Stimulated activated CD4-positive, alpha-beta T cell treated with anti-CD3 and anti-CD28 coated beads, Interleukin-4, amount 100 ng/mL, for 48 hours (primary cell): ENCODE data around the gene TPST2.

Source experiments
- DNase-seq, 2 donors: peaks; one replicate each; pipeline ENCODE4 v3.0.0-alpha.2; 2020; ENCODE audit warnings: low read depth in 2 of 2

TPST2 gene

GRCh38 chr22:26496456-26496855, 93.5 kb downstream of the TPST2 start:
- no peak for DNase-seq

DNA sequence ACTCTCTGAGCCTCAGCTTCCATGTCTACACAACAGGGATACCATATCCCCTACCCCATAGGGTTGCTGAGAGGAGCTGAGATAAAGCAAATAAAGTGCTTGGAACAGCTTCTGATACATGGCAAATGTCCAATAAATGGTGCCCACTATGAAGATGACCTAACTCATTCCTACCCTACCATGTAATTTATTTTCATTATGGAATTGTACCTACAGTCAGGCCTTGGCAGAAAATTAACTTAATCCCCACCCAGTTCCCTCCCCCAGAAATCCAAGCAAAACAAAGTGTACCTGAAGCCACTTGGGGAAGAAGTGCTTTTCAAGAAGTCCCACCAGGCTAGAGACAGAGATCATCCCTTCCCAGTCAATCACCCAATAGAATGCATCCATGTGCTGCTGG, 95.4 kb downstream of the TPST2 start:
- DNase-seq = no peak

GRCh38 chr22:26492220-26492619, 97.7 kb downstream of the TPST2 start:
- no peak for DNase-seq

DNA sequence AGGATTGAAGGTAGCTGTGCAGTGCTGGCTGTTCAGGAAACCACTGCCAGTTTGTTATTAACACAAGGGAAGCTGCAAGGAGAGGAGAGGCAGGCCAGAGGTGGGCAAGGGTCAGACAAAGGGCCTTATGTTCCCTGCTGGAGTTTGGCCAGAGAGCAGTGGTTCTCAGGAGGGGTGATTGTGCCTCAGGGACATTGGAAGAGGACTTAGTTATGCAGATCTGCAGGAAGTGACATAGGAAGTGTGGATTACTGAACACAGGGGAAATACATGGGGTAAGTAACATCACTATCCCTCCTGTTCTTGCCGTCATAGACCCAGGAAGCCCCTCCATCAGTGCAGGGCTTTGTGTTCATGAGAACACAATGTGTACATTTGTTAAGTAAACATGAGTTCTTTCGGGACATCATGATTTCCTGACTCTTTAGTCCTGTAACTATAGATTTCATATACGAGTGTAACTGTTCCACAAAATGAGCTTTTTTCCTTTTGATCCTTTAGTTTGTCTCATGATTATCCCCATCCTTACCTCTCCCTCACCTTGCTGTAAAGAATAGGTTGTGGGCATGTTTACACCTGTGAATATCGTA, 100.4 kb downstream of the TPST2 start:
- no peak for DNase-seq

GRCh38 chr22:26487996-26488395, 101.9 kb downstream of the TPST2 start:
- DNase-seq = no peak

- no peak for DNase-seq
These were observed 103.5 kb downstream of the TPST2 start for GRCh38 chr22:26486394-26486793.

- no peak for DNase-seq
These were observed 104.0 kb downstream of the TPST2 start for GRCh38 chr22:26485806-26486390.

- DNase-seq = no peak
These were observed 104.9 kb downstream of the TPST2 start for GRCh38 chr22:26485013-26485412.

DNA sequence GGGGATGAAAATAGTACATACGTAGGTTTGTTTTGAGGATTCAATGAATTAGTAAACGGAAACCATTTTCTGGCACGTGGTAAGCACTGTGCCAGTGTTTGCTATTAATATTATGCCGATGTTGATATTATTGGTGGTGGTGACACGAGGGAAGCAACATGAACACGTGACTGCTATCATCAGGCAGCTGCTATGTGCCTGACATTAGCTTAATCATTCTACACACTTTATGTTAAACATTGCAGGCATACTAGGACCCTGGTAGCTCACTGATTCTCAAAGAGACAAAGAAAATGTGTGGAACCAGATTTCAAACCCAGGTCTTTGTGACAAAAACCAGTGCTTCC, 105.6 kb downstream of the TPST2 start:
- DNase-seq = no peak

GRCh38 chr22:26483439-26484359, 106.2 kb downstream of the TPST2 start, which contains the start of the genes HPS4 and SRRD:
Gene HPS4, minus strand, starts transcription at chr22:26483783. Its CDS starts 2,021 bp downstream, at chr22:26481762.
Gene SRRD, plus strand, starts transcription at chr22:26483877. Its CDS starts 14 bp downstream, at chr22:26483891.
- DNase-seq = peak; percentile 86 to 91

DNA sequence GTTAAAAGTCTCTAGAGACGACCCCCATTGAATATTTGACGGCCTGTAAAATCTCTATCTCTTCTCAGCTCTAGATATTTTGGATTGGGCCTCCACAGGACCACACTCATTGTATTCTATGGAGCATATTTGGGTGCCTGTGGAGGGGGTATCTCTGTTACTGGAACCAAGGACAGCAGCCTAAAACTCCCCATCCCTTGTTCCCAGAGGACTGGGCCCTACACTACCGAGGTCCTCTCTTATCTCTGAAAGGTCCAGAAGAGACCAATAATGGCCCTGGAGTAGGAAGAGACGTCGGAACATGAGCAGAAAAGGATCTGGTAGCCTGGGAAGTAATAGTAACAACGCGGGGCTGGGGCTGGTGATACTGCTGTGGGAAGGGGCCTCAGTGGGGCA, 106.9 kb downstream of the TPST2 start:
- no peak for DNase-seq

- no peak for DNase-seq
These were observed 107.8 kb downstream of the TPST2 start for GRCh38 chr22:26482161-26482560.

DNA sequence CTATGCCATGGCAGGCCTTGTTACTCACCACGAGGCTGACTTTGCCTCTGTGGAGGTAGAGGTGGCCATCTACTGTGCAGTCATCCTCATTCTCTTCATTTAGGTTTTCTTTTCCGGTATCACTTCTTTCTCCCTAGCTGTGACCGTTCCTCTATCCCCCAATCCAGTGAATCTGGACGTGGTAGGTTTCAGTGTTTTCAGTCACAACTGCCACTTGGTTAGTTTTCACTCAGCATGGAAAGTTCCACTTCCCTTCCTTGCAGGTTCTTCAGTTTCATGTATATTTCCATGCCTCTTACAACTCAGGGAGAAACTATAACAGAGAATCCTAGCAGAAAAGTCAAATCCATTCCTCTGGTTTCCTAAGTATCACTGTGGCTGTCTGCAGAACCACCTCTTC, 108.2 kb downstream of the TPST2 start:
- DNase-seq = no peak

DNA sequence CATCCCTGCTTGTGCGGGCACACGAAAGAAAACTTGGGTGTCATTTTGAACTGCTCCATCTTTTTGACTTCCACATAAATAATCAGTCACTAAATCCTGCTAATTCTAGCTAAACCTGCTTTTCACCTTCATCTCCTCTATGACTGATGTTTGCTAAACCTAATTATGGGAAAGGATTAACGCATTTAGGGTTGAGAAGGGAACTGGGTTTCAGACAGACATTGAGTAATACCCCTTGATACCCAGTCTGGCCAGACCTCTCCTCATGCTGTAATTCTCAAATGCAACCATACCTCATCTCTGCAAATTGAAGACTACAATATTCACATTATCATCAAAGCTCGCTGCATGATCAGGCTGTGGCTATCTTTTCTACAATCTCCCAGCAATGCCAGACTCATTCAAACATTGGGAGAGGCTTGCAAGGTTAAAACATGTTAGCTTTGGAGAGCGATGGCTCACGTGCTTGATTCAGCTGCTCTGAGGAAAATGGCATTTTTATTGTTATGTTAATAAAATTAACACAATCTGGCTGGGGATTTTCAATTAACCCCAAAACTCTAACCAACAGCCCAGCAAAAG, 108.7 kb downstream of the TPST2 start:
- DNase-seq = no peak

- DNase-seq = no peak
These were observed 109.4 kb downstream of the TPST2 start for GRCh38 chr22:26480611-26480932.

DNA sequence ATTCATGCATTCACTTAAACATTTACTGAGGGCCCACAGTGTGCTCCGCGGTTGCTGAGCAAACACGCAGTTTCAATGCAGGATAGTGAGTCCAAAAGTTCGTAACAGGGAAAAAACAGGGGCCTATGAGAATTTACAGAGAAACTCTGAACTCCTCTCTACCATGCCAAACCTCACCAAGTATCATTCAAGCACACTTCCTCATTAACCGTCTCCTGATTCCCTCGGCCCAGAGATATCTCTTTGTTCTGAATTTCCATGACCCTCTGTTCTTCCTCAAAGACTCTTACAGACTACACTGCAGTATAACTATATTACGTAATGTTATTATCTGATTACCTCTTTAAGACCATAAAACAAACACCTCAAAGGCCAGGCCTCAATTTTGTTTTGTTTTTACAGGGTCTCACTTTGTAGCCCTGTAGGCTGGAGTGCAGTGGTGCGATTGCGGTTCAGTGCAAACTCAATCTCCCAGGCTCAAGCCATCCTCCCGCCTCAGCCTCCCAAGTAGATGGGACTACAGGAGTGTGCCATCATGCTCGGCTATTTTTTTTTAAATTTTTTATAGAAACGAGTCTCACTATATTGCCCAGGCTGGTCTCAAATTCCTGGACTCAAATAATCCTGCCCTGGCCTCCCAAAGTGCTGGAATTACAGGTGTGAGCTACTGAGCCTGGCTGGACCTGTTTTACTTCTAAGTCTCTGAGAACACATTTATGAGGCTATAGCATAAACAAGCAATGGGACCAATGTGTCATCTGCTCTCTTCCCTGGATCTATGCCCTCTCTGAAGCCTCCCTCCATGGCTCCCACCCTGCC, 109.9 kb downstream of the TPST2 start:
- DNase-seq = no peak

- no peak for DNase-seq
These were observed 110.7 kb downstream of the TPST2 start for GRCh38 chr22:26479043-26479791.

DNA sequence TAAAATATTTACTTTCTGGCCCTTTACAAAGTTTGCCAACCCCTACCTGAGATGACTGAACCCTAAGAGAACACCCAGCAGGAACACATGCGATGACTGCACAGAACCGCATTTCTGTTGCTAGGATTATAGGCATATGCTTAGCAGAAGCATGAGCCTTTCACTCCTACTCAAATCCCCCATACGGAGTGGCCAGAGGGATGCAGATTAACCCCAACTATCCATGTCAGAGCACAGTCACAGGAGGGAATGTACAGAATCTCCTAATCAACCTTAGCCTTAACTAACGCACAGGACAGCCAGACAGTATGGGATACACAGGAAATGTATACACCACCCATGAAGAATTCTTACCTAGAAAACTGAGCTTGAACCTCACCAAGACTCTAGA, 112.6 kb downstream of the TPST2 start:
- DNase-seq = no peak

DNA sequence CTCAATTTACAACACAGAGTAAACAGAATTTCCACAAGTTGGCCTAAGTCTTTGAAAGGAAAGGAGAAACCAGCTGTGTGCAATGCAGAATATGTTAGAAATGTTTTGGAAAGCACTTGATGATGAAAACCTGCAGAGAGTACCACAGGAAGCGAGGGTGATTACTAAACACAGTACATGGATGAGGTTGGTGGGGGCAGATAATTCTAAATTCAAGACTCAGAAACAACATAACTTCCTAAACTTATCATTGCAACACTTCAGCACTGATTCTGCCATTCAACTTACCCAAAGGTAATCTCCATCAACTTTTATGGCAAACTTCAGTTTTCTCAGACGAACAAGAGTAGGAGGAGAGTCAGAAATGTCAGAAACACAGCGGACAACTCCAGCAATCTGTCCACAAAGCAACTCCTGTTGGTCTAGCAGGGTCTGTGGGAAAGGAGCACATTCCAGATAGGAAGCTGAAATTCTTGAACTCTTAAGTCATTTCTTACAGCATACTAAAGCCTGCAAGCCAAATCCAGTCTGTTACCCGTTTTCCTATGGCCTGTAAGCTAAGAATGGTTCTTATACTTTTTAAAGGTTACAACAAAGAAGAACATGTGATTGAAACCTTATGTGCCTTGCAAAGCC, 113.1 kb downstream of the TPST2 start:
- no peak for DNase-seq

DNA sequence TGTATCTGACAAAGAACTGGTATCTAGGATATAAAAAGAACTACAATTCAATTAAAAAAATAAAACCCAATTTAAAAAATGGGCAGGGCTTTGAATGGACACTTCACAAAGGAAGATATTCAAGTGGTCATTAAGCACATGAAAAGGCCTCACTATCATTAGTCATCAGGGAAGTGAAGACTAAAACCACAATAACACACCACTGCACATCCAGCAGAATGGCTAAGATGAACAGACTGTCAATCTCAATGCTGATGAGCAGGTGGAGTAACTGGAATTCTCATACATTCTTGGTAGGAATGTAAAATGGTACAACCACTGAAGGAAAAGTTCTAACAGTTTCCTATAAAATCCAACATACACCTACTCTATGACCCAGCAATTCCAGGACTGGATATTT, 115.2 kb downstream of the TPST2 start:
- DNase-seq = no peak
